Measurements from ENCODE around the gene DHRS1.
"Not testable (repeated sequence)": the region's sequence is repeated elsewhere in the genome, so short reads cannot be mapped to it uniquely, and the experiment has no call there.

Gene DHRS1

GRCh38 chr14:24299255-24300191 is at the start of gene DHRS1, which contains the start of gene NOP9:
TSS of gene DHRS1 (minus strand) at chr14:24299780. CDS start at chr14:24299106, 674 bp downstream.
TSS of gene NOP9 (plus strand) at chr14:24299850. CDS start at chr14:24299955, 105 bp downstream.
- peak; percentile 92 for DNase-seq

- DNase-seq = no peak
Measured at GRCh38 chr14:24348186-24348585, 48.6 kb upstream of the DHRS1 start.

- no peak for DNase-seq
Measured at GRCh38 chr14:24347134-24347533, 47.6 kb upstream of the DHRS1 start.

- no peak for DNase-seq
Measured at GRCh38 chr14:24343795-24344660, 44.4 kb upstream of the DHRS1 start.

GRCh38 chr14:24342889-24343288 is 43.3 kb upstream of the DHRS1 start:
- DNase-seq = no peak

GRCh38 chr14:24340606-24341005 is 41.0 kb upstream of the DHRS1 start:
- DNase-seq = no peak

GRCh38 chr14:24339284-24340151 is 39.9 kb upstream of the DHRS1 start, which contains the start of gene RIPK3:
TSS of gene RIPK3 (minus strand) at chr14:24339991. CDS start at chr14:24339826, 165 bp downstream.
- peak; percentile 85 for DNase-seq

- no peak for DNase-seq
Measured at GRCh38 chr14:24338843-24339242, 39.3 kb upstream of the DHRS1 start.

- no peak for DNase-seq
Measured at GRCh38 chr14:24337824-24338175, 38.2 kb upstream of the DHRS1 start.

- DNase-seq = no peak
Measured at GRCh38 chr14:24337144-24337823, 37.7 kb upstream of the DHRS1 start.

GRCh38 chr14:24335461-24336171 is 36.0 kb upstream of the DHRS1 start:
- DNase-seq = no peak

- DNase-seq = peak; percentile 30
Measured at GRCh38 chr14:24334431-24335291, 35.1 kb upstream of the DHRS1 start, which contains the start of gene ADCY4. TSS of gene ADCY4 (minus strand) at chr14:24335071. CDS start at chr14:24334652, 419 bp downstream.

- peak; percentile 89 for DNase-seq
Measured at GRCh38 chr14:24332268-24332993, 32.9 kb upstream of the DHRS1 start.

- no peak for DNase-seq
Measured at GRCh38 chr14:24331731-24332267, 32.2 kb upstream of the DHRS1 start.

- DNase-seq = no peak
Measured at GRCh38 chr14:24330973-24331674, 31.5 kb upstream of the DHRS1 start.

- peak; percentile 59 for DNase-seq
Measured at GRCh38 chr14:24329736-24330135, 30.2 kb upstream of the DHRS1 start.

GRCh38 chr14:24329073-24329663 is 29.6 kb upstream of the DHRS1 start:
- DNase-seq = no peak

- DNase-seq = not testable (repeated sequence)
Measured at GRCh38 chr14:24327914-24328313, 28.3 kb upstream of the DHRS1 start.

Data from CD4-positive, alpha-beta T cell treated with Interleukin-6 for 4 hours (primary cell).